Hematopoietic multipotent progenitor cell (in vitro differentiated cells): ENCODE results near the gene FOSL2. TPM values are rescaled to one million over a fixed set of nuclear protein-coding genes. Genes with fewer than 3 reads are reported as not detected.

Experiments used
- DNase-seq, 3 donors: peaks; one replicate each; pipeline ENCODE4 v3.0.0-alpha.2; 2011 to 2015; ENCODE audit warnings: low read depth in 2 of 3, low spot score in 2 of 3
- total RNA-seq: library from RNA; depleted of rRNA; stranded (reverse); fragments of >200 nt; gene quantifications from one replicate; pipeline ENCODE4 v1.2.3, GENCODE V29; 2012

FOSL2 gene
- total RNA-seq, 1 donor, result 32.3 TPM

GRCh38 chr2:28391564-28392296, 928 bp upstream of the FOSL2 start:
- DNase-seq, result peak in 1 of 3 donors; percentile 73

- DNase-seq, result peak in 1 of 3 donors; percentile 56
These were observed 617 bp downstream of the FOSL2 start for GRCh38 chr2:28393114-28393836.

GRCh38 chr2:28394331-28394877, 1.7 kb downstream of the FOSL2 start:
- no peak for DNase-seq

- no peak for DNase-seq
These were observed 2.3 kb downstream of the FOSL2 start for GRCh38 chr2:28394997-28395333.

- DNase-seq, result no peak
These were observed 2.8 kb downstream of the FOSL2 start for GRCh38 chr2:28395334-28396061.

- no peak for DNase-seq
These were observed 4.4 kb downstream of the FOSL2 start for GRCh38 chr2:28397043-28397381.

GRCh38 chr2:28398101-28398834, 5.6 kb downstream of the FOSL2 start:
- no peak for DNase-seq

GRCh38 chr2:28399289-28399688, 6.6 kb downstream of the FOSL2 start:
- DNase-seq, result no peak

GRCh38 chr2:28399956-28400355, 7.3 kb downstream of the FOSL2 start:
- no peak for DNase-seq

GRCh38 chr2:28400419-28400818, 7.8 kb downstream of the FOSL2 start:
- DNase-seq, result no peak

GRCh38 chr2:28400921-28401320, 8.3 kb downstream of the FOSL2 start:
- no peak for DNase-seq

- DNase-seq, result no peak
These were observed 8.8 kb downstream of the FOSL2 start for GRCh38 chr2:28401411-28401810.

- DNase-seq, result no peak
These were observed 9.4 kb downstream of the FOSL2 start for GRCh38 chr2:28401948-28402550.

GRCh38 chr2:28403370-28403956, 10.8 kb downstream of the FOSL2 start:
- DNase-seq, result no peak

- DNase-seq, result no peak
These were observed 11.4 kb downstream of the FOSL2 start for GRCh38 chr2:28404086-28404485.

- DNase-seq, result no peak
These were observed 12.9 kb downstream of the FOSL2 start for GRCh38 chr2:28405537-28405936.

GRCh38 chr2:28406276-28407096, 13.8 kb downstream of the FOSL2 start:
- peak in 1 of 3 donors; percentile 80 for DNase-seq

- no peak for DNase-seq
These were observed 14.7 kb downstream of the FOSL2 start for GRCh38 chr2:28407131-28407975.
